A673 (cell line): ENCODE results near the gene TECPR2.

ENCODE experiments used
- EZH2 ChIP-seq: fragments of 200-600 bp; sonication (generic); IDR thresholded peaks from 2 replicates; pipeline ENCODE4 v1.6.1; 2017; ENCODE audit warnings: borderline replicate concordance, low read depth, mild to moderate bottlenecking, mixed read lengths, antibody characterized with exemption, low read length; ENCODE audit not compliant: poor library complexity, severe bottlenecking
- TF ChIP-seq, protein P1 (sequence below): fragments of 300-800, 200-600 bp; sonication (generic); conservative IDR thresholded peaks from 2 replicates; pipeline ENCODE4 v1.5.1; 2017; ENCODE audit warnings: low read depth, mild to moderate bottlenecking, antibody characterized with exemption, low read length, moderate library complexity, mixed read lengths

DNA sequence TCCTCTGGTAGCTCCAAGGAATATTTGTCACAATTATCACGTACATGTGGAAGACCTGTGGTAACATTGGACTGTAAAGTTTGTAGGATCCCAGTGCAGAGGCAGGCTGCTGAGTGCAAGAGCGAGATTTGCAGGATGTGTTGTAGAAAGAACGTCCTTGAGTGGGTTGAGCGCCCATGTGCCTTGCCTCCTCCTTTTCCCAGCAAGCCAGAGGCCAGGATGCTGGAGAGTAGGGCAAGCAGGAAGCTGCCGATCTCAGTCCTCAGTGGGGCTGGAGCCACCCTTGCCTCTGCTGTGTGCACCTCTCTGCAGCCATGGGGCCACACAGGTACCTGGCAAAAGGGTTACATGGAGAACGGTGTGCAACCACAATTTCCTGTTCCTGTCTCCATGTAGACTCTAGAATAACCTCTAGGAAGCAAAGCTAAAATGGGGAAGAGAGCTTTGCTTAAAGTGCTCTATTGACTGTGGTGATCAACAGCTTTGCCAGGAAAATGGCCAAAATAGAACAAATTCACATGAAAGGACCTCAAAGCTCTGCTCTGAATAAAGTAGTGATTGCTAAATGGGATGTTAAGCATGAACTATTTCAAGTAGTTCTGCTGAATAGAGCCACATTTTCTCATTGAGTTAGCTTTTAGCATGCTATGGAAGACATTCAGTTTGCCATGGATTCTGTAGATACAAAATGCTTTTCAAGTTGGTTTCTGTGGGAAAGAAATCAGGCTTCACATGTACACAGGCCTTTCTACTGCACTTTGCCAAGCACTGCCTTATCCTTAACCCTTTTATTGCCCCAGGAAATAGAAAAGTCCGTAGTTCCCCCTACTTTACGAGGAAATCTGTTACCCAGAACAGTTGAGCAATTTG, 109.4 kb downstream of the TECPR2 start:
- TF ChIP-seq, protein P1, sequence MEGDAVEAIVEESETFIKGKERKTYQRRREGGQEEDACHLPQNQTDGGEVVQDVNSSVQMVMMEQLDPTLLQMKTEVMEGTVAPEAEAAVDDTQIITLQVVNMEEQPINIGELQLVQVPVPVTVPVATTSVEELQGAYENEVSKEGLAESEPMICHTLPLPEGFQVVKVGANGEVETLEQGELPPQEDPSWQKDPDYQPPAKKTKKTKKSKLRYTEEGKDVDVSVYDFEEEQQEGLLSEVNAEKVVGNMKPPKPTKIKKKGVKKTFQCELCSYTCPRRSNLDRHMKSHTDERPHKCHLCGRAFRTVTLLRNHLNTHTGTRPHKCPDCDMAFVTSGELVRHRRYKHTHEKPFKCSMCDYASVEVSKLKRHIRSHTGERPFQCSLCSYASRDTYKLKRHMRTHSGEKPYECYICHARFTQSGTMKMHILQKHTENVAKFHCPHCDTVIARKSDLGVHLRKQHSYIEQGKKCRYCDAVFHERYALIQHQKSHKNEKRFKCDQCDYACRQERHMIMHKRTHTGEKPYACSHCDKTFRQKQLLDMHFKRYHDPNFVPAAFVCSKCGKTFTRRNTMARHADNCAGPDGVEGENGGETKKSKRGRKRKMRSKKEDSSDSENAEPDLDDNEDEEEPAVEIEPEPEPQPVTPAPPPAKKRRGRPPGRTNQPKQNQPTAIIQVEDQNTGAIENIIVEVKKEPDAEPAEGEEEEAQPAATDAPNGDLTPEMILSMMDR = no peak
- no peak for TF ChIP-seq EZH2
